ENCODE results near the gene MT1A. TPM values are rescaled to one million over a fixed set of nuclear protein-coding genes. Genes with fewer than 3 reads are reported as not detected.

MT1A gene
- total and polyA plus RNA-seq, 2 of the 8 experiments (the other 6 are each of a cell fraction or from before 2014, with no cell fraction given), result not detected

- Histone ChIP-seq H2BK120ac (replicated peaks; ENCODE audit: low read depth, low read length) (no peak overlapping the region), H2BK15ac (ENCODE audit: low read length) (no peak overlapping the region), H3K27me3 (replicated peaks in 1 of 4; ENCODE audit: control insufficient read depth in 3 of 4, extremely low read depth in 1 of 4, insufficient read depth in 3 of 4, low read length in 3 of 4) (peaks cover 91 to 100% (median 99%) of the 10 kb centered on the region in 4 experiments), H3K23me2 (ENCODE audit: low read depth, low read length) (peaks cover 9% of the 10 kb centered on the region), H2BK12ac (ENCODE audit: low read depth, low read length) (no peak overlapping the region), H3K79me2 (ENCODE audit: control insufficient read depth in 1 of 2, insufficient read depth in 2 of 2, low read length in 2 of 2) (no peaks in the 10 kb centered on the region), H2BK20ac (ENCODE audit: low read length) (no peak overlapping the region), H4K20me1 (replicated peaks in 1 of 2; ENCODE audit: control insufficient read depth in 1 of 2, insufficient read depth in 2 of 2, low read length in 2 of 2) (peaks cover 14 to 31% of the 10 kb centered on the region in 2 experiments), H3K14ac (ENCODE audit: insufficient read length) (no peak overlapping the region), H4K5ac (ENCODE audit: insufficient read length, low read depth, low read length) (no peak overlapping the region), H4K91ac (replicated peaks; ENCODE audit: insufficient read length, low read length) (no peak overlapping the region), H3K9me3 (ENCODE audit: insufficient read depth in 2 of 2, low read depth in 1 of 2, low read length in 1 of 2) (no peaks in the 10 kb centered on the region), H3K9ac (replicated peaks in 1 of 4; ENCODE audit: extremely low read depth in 1 of 4, low read depth in 3 of 4, low read length in 3 of 4) (no peak overlapping the region), H3K23ac (ENCODE audit: insufficient read length) (no peak overlapping the region), H2AFZ (ENCODE audit: low read length) (no peak overlapping the region), H3K4me3 (ENCODE audit: extremely low read depth in 1 of 4, insufficient read depth in 2 of 4, low read depth in 3 of 4, low read length in 4 of 4) (no peak overlapping the region), H4K8ac (ENCODE audit: extremely low read depth, insufficient read depth, low read length) (no peak overlapping the region), H3K27ac (ENCODE audit: low read depth, low read length) (no peak overlapping the region), H2BK5ac (ENCODE audit: low read depth, low read length) (no peak overlapping the region), H3K4ac (replicated peaks; ENCODE audit: insufficient read length, low read depth, low read length) (no peak overlapping the region), H3K79me1 (ENCODE audit: low read depth, low read length) (no peaks in the 10 kb centered on the region), H3K56ac (replicated peaks; ENCODE audit: insufficient read length, low read depth, low read length) (no peak overlapping the region), H3K4me2 (ENCODE audit: insufficient read depth in 1 of 2, low read depth in 2 of 2, low read length in 2 of 2) (no peak overlapping the region; a peak in 1 of 4 replicates), H3K4me1 (replicated peaks in 1 of 4; ENCODE audit: control insufficient read depth in 3 of 4, insufficient read depth in 4 of 4, low read length in 3 of 4) (peaks cover 3 to 22% (median 7%) of the 10 kb centered on the region in 4 experiments), H3K18ac (ENCODE audit: extremely low read depth, low read length) (no peak overlapping the region; the same call in 1 of the 2 replicates), H3K36me3 (ENCODE audit: control insufficient read depth in 2 of 4, insufficient read depth in 4 of 4, low read length in 3 of 4) (no peaks in the 10 kb centered on the region; a peak in 1 of 8 replicates), H2AK5ac (ENCODE audit: low read depth, low read length) (no peak overlapping the region)
- 23% methylated on average over 9 of the region's 9 CpGs; no CpG with 5 or more reads in 1 of the 2 experiments for WGBS, 2 experiments (ENCODE audit: extremely low coverage in 1 of 2, insufficient coverage in 1 of 2, insufficient read length in 1 of 2, insufficient replicate concordance in 2 of 2, low coverage in 1 of 2, low lambda C conversion rate in 2 of 2, missing lambda C conversion rate in 1 of 2)
- DNase-seq (ENCODE audit: low read depth in 1 of 2, low spot score in 2 of 2) (no peak), FAIRE-seq (no peak)
- no peak for TF ChIP-seq ASH2L (IDR thresholded peaks at IDR 0.05; ENCODE audit: low read length)
- peak; percentile 72; the same call in 1 of the 2 replicates for TF ChIP-seq CBX8 (IDR thresholded peaks at IDR 0.05; ENCODE audit: borderline replicate concordance, low read depth, low read length)
- ChIA-PET CTCF (ENCODE audit: partially characterized antibody) (interaction anchor here (0.9 to 3.0 kb wide), 4 partner anchors 10 to 37 kb away, joined by 3 to 13 read pairs (median 4); partner anchors contain the start of gene MT1E), POLR2A (ENCODE audit: partially characterized antibody) (interaction anchor here (0.6 to 4.8 kb wide), 8 partner anchors 11 to 48 kb away, joined by 3 to 32 read pairs (median 5); partner anchors contain the start of genes MT1E, MT1G and MT3)
These were observed 1.7 kb upstream of the MT1A start for GRCh38 chr16:56636616-56637413.

All from H1 (cell line).